Dendritic cell treated with granulocyte-macrophage colony-stimulating factor and Interleukin-4, amounts not matched to agents 40 ng/mL and 50 ng/mL, for 4 days (primary cell): ENCODE measurements around the gene ENPP3.
"Not testable (repeated sequence)": the region's sequence is repeated elsewhere in the genome, so short reads cannot be mapped to it uniquely, and the experiment has no call there.

Experiments used
- H3K27ac Mint-ChIP-seq: one replicate; pipeline ENCODE4 v1.8.0; 2022; ENCODE audit warnings: mild to moderate bottlenecking, mixed read lengths
- H3K27me3 Mint-ChIP-seq: one replicate; pipeline ENCODE4 v1.8.0; 2022; ENCODE audit warnings: mild to moderate bottlenecking, mixed read lengths
- H3K36me3 Mint-ChIP-seq: one replicate; pipeline ENCODE4 v1.8.0; 2022; ENCODE audit warnings: low read depth, mixed read lengths
- H3K4me1 Mint-ChIP-seq: one replicate; pipeline ENCODE4 v1.8.0; 2022; ENCODE audit warnings: low read depth, mixed read lengths
- H3K4me3 Mint-ChIP-seq: one replicate; pipeline ENCODE4 v1.8.0; 2022; ENCODE audit warnings: mild to moderate bottlenecking, moderate library complexity, mixed read lengths
- H3K9me3 Mint-ChIP-seq: one replicate; pipeline ENCODE4 v1.8.0; 2022; ENCODE audit warnings: mixed read lengths
- intact Hi-C: fragments of 100-400 bp; cut with micrococcal nuclease; formaldehyde crosslinking; loops from one replicate; pipeline ENCODE4 v1.15.0; 2022

Gene ENPP3

GRCh38 chr6:131683479-131683878, 46.4 kb downstream of the ENPP3 start:
- H3K4me1 Mint-ChIP-seq: peaks cover 6% of the 10 kb centered on the region
- H3K36me3 Mint-ChIP-seq: no peaks in the 10 kb centered on the region
- no peak overlapping the region for H3K27ac Mint-ChIP-seq
- no peaks in the 10 kb centered on the region for H3K9me3 Mint-ChIP-seq
- H3K4me3 Mint-ChIP-seq: no peak overlapping the region
- H3K27me3 Mint-ChIP-seq: no peaks in the 10 kb centered on the region
- intact Hi-C loops: no loop called here

GRCh38 chr6:131685266-131685780, 48.2 kb downstream of the ENPP3 start:
- Mint-ChIP-seq H3K27me3 (no peaks in the 10 kb centered on the region), H3K4me1 (peaks cover 16% of the 10 kb centered on the region), H3K27ac (no peak overlapping the region), H3K36me3 (no peaks in the 10 kb centered on the region), H3K9me3 (no peaks in the 10 kb centered on the region), H3K4me3 (no peak overlapping the region)
- intact Hi-C loops: no loop called here

GRCh38 chr6:131687022-131687421, 49.9 kb downstream of the ENPP3 start:
- intact Hi-C loops: no loop called here
- H3K4me1 Mint-ChIP-seq: peaks cover 16% of the 10 kb centered on the region
- no peaks in the 10 kb centered on the region for H3K27me3 Mint-ChIP-seq
- H3K9me3 Mint-ChIP-seq: no peaks in the 10 kb centered on the region
- H3K4me3 Mint-ChIP-seq: no peak overlapping the region
- no peaks in the 10 kb centered on the region for H3K36me3 Mint-ChIP-seq
- no peak overlapping the region for H3K27ac Mint-ChIP-seq

- Mint-ChIP-seq H3K27me3 (no peaks in the 10 kb centered on the region), H3K27ac (no peak overlapping the region), H3K9me3 (no peaks in the 10 kb centered on the region), H3K4me1 (peaks cover 16% of the 10 kb centered on the region), H3K36me3 (no peaks in the 10 kb centered on the region), H3K4me3 (no peak overlapping the region)
- intact Hi-C loops: no loop called here
Measured at GRCh38 chr6:131688286-131688685, 51.2 kb downstream of the ENPP3 start.

GRCh38 chr6:131692031-131692430, 54.9 kb downstream of the ENPP3 start:
- H3K27me3 Mint-ChIP-seq: peaks cover 7% of the 10 kb centered on the region
- intact Hi-C loops: no loop called here
- no peak overlapping the region for H3K4me3 Mint-ChIP-seq
- no peak overlapping the region for H3K27ac Mint-ChIP-seq
- H3K9me3 Mint-ChIP-seq: no peaks in the 10 kb centered on the region
- H3K36me3 Mint-ChIP-seq: no peaks in the 10 kb centered on the region
- H3K4me1 Mint-ChIP-seq: peaks cover 16% of the 10 kb centered on the region

- peaks cover 7% of the 10 kb centered on the region for H3K27me3 Mint-ChIP-seq
- H3K9me3 Mint-ChIP-seq: no peaks in the 10 kb centered on the region
- intact Hi-C loops: no loop called here
- H3K4me1 Mint-ChIP-seq: peaks cover 16% of the 10 kb centered on the region
- no peak overlapping the region for H3K4me3 Mint-ChIP-seq
- no peak overlapping the region for H3K27ac Mint-ChIP-seq
- no peaks in the 10 kb centered on the region for H3K36me3 Mint-ChIP-seq
Measured at GRCh38 chr6:131692589-131692988, 55.5 kb downstream of the ENPP3 start.

GRCh38 chr6:131693384-131693783, 56.3 kb downstream of the ENPP3 start:
- Mint-ChIP-seq H3K9me3 (no peaks in the 10 kb centered on the region), H3K4me3 (no peak overlapping the region), H3K36me3 (no peaks in the 10 kb centered on the region), H3K27me3 (peaks cover 11% of the 10 kb centered on the region), H3K4me1 (peaks cover 11% of the 10 kb centered on the region), H3K27ac (no peak overlapping the region)
- intact Hi-C loops: no loop called here

GRCh38 chr6:131694832-131695426, 57.8 kb downstream of the ENPP3 start:
- Mint-ChIP-seq H3K4me1 (peaks cover under 1% of the 10 kb centered on the region), H3K9me3 (no peaks in the 10 kb centered on the region), H3K4me3 (no peak overlapping the region), H3K36me3 (no peaks in the 10 kb centered on the region), H3K27ac (no peak overlapping the region), H3K27me3 (peaks cover 11% of the 10 kb centered on the region)
- intact Hi-C loops: no loop called here

- intact Hi-C loops: no loop called here
- H3K27me3 Mint-ChIP-seq: peaks cover 11% of the 10 kb centered on the region
- H3K36me3 Mint-ChIP-seq: no peaks in the 10 kb centered on the region
- H3K27ac Mint-ChIP-seq: no peak overlapping the region
- H3K4me3 Mint-ChIP-seq: no peak overlapping the region
- no peaks in the 10 kb centered on the region for H3K4me1 Mint-ChIP-seq
- no peaks in the 10 kb centered on the region for H3K9me3 Mint-ChIP-seq
Measured at GRCh38 chr6:131696956-131697355, 59.9 kb downstream of the ENPP3 start.

- H3K36me3 Mint-ChIP-seq, H3K9me3 Mint-ChIP-seq, H3K27me3 Mint-ChIP-seq, H3K4me1 Mint-ChIP-seq, H3K27ac Mint-ChIP-seq, H3K4me3 Mint-ChIP-seq, intact Hi-C loops: not testable (repeated sequence)
Measured at GRCh38 chr6:131700851-131701250, 63.7 kb downstream of the ENPP3 start.

GRCh38 chr6:131703905-131704304, 66.8 kb downstream of the ENPP3 start:
- H3K4me3 Mint-ChIP-seq, H3K4me1 Mint-ChIP-seq, H3K36me3 Mint-ChIP-seq, intact Hi-C loops, H3K9me3 Mint-ChIP-seq, H3K27ac Mint-ChIP-seq, H3K27me3 Mint-ChIP-seq: not testable (repeated sequence)

GRCh38 chr6:131710917-131711316, 73.8 kb downstream of the ENPP3 start, which contains the start of gene CTAGE9:
Gene CTAGE9, minus strand, starts transcription at chr6:131711017. Its CDS starts 0 bp downstream, at chr6:131711017.
- H3K9me3 Mint-ChIP-seq, H3K27me3 Mint-ChIP-seq, H3K36me3 Mint-ChIP-seq, intact Hi-C loops, H3K27ac Mint-ChIP-seq, H3K4me3 Mint-ChIP-seq, H3K4me1 Mint-ChIP-seq: not testable (repeated sequence)

GRCh38 chr6:131715567-131715966, 78.5 kb downstream of the ENPP3 start:
- H3K9me3 Mint-ChIP-seq, H3K4me1 Mint-ChIP-seq, H3K4me3 Mint-ChIP-seq, H3K36me3 Mint-ChIP-seq, H3K27ac Mint-ChIP-seq, intact Hi-C loops, H3K27me3 Mint-ChIP-seq: not testable (repeated sequence)

- no peak overlapping the region for H3K27ac Mint-ChIP-seq
- no peak overlapping the region for H3K4me3 Mint-ChIP-seq
- intact Hi-C loops: no loop called here
- no peaks in the 10 kb centered on the region for H3K9me3 Mint-ChIP-seq
- H3K36me3 Mint-ChIP-seq: no peaks in the 10 kb centered on the region
- no peaks in the 10 kb centered on the region for H3K27me3 Mint-ChIP-seq
- no peaks in the 10 kb centered on the region for H3K4me1 Mint-ChIP-seq
Measured at GRCh38 chr6:131717836-131718542, 80.9 kb downstream of the ENPP3 start.

GRCh38 chr6:131721161-131721560, 84.1 kb downstream of the ENPP3 start:
- Mint-ChIP-seq H3K9me3 (no peaks in the 10 kb centered on the region), H3K36me3 (no peaks in the 10 kb centered on the region), H3K27ac (no peak overlapping the region), H3K4me1 (no peaks in the 10 kb centered on the region), H3K4me3 (no peak overlapping the region), H3K27me3 (no peaks in the 10 kb centered on the region)
- intact Hi-C loops: no loop called here
